ENCODE results near the gene HNRNPA3. TPM values are rescaled to one million over a fixed set of nuclear protein-coding genes. Genes with fewer than 3 reads are reported as not detected.

The HNRNPA3 gene
- total and polyA plus RNA-seq, 2 experiments from 2014 or later: 151 to 290 TPM

- TF ChIP-seq ZNF331 (CRISPR knock-in tag; IDR thresholded peaks at IDR 0.05; ENCODE audit: low read depth): no peak
- no peak for TF ChIP-seq CREB1 (CRISPR knock-in tag; IDR thresholded peaks at IDR 0.05; ENCODE audit: low read depth)
- TF ChIP-seq EZH2 (IDR thresholded peaks at IDR 0.05; ENCODE audit: low read depth, unreplicated experiment): no peak
- no peak for TF ChIP-seq STAT1 (IDR thresholded peaks at IDR 0.05; ENCODE audit: unreplicated experiment)
- TF ChIP-seq ETS1 (IDR thresholded peaks at IDR 0.05): no peak
- no peak for TF ChIP-seq NANOG (IDR thresholded peaks at IDR 0.05; ENCODE audit: borderline replicate concordance)
- TF ChIP-seq CTCF (conservative IDR thresholded peaks at IDR 0.05; ENCODE audit: low read depth in 2 of 2): no peak
Observed at GRCh38 chr2:177264209-177264692, 51.7 kb downstream of the HNRNPA3 start (continued).

- Histone ChIP-seq H4K20me1 (replicated peaks; ENCODE audit: insufficient read depth) (peaks cover 21% of the 10 kb centered on the region), H3K27me3 (ENCODE audit: insufficient read depth) (no peaks in the 10 kb centered on the region), H3F3A (replicated peaks; ENCODE audit: low read depth) (no peaks in the 10 kb centered on the region), H3K4me2 (peak within 1 kb of the TSS; percentile 90), H3K79me2 (replicated peaks; ENCODE audit: insufficient read depth) (peaks cover 35% of the 10 kb centered on the region), H3K4me1 (ENCODE audit: insufficient read depth) (peaks cover 29% of the 10 kb centered on the region), H3K36me3 (ENCODE audit: insufficient read depth) (no peaks in the 10 kb centered on the region), H3K27ac (ENCODE audit: low read depth) (peak within 1 kb of the TSS; percentile 94), H2AFZ (peak within 1 kb of the TSS; percentile 52), H3K9me2 (ENCODE audit: insufficient read depth) (no peaks in the 10 kb centered on the region), H3K4me3 (peak within 1 kb of the TSS; percentile 79)
- Mint-ChIP-seq H3K4me3 (peak within 1 kb of the TSS; percentile 85), H3K27me3 (ENCODE audit: insufficient read depth, low read depth, poor library complexity) (peaks cover 7% of the 10 kb centered on the region), H3K4me1 (peaks cover 42% of the 10 kb centered on the region), H3K27ac (peak within 1 kb of the TSS; percentile 99), H3K36me3 (ENCODE audit: low read depth) (peaks cover 4% of the 10 kb centered on the region; the same call in 2 of the 3 replicates), H3K9me3 (no peaks in the 10 kb centered on the region)
- ATAC-seq: peak; percentile 69
- DNase-seq (ENCODE audit: low spot score): peak; percentile 78
- TF ChIP-seq NANOG (IDR thresholded peaks at IDR 0.05; ENCODE audit: borderline replicate concordance) (no peak), JUNB (IDR thresholded peaks at IDR 0.05; ENCODE audit: unreplicated experiment) (no peak), EZH2 (IDR thresholded peaks at IDR 0.05; ENCODE audit: low read depth, unreplicated experiment) (no peak), ZNF114 (CRISPR knock-in tag; IDR thresholded peaks at IDR 0.05) (no peak), STAT1 (IDR thresholded peaks at IDR 0.05; ENCODE audit: unreplicated experiment) (no peak), POLR2AphosphoS5 (IDR thresholded peaks at IDR 0.05; ENCODE audit: low read depth) (peak; percentile 46; the same call in 1 of the 2 replicates), CTCF (conservative IDR thresholded peaks at IDR 0.05; ENCODE audit: low read depth in 2 of 2) (peak; percentile 44 to 51; a peak in 3 of 4 replicates), ETS1 (IDR thresholded peaks at IDR 0.05) (no peak), EZH2phosphoT487 (IDR thresholded peaks at IDR 0.05; ENCODE audit: unreplicated experiment) (no peak), REST (IDR thresholded peaks at IDR 0.05; ENCODE audit: unreplicated experiment) (peak; percentile 19)
Observed at GRCh38 chr2:177264693-177265587, 52.3 kb downstream of the HNRNPA3 start, which contains the start of gene NFE2L2. NFE2L2 (minus strand) TSS chr2:177264727; CDS start chr2:177264576, 151 bp downstream.
